Stimulated activated CD8-positive, alpha-beta memory T cell treated with anti-CD3 and anti-CD28 coated beads, Interleukin-4, amount 100 ng/mL, for 1 hour (primary cell): ENCODE data around the gene KRTAP12-3.
"Not testable (repeated sequence)": the region's sequence is repeated elsewhere in the genome, so short reads cannot be mapped to it uniquely, and the experiment has no call there.

ENCODE experiments used
- DNase-seq, 2 donors: peaks; one replicate each; pipeline ENCODE4 v3.0.0-alpha.2; 2020; ENCODE audit warnings: low read depth in 2 of 2, low spot score in 1 of 2

The KRTAP12-3 gene

GRCh38 chr21:44657635-44658540 lies at the start of gene KRTAP12-3:
KRTAP12-3 (plus strand) TSS chr21:44657932; CDS start chr21:44657980, 48 bp downstream.
- peak in 1 of 2 donors; percentile 17 for DNase-seq

- no peak for DNase-seq
These were observed 48.5 kb upstream of the KRTAP12-3 start for GRCh38 chr21:44609193-44609592.

GRCh38 chr21:44610157-44610843 lies 47.4 kb upstream of the KRTAP12-3 start:
- DNase-seq, result not testable (repeated sequence)

GRCh38 chr21:44611551-44611950 lies 46.2 kb upstream of the KRTAP12-3 start:
- no peak for DNase-seq

- no peak for DNase-seq
These were observed 45.7 kb upstream of the KRTAP12-3 start, which contains the start of gene KRTAP10-8 for GRCh38 chr21:44612029-44612486. KRTAP10-8 (plus strand) TSS chr21:44612079; CDS start chr21:44612101, 22 bp downstream.

- no peak for DNase-seq
These were observed 45.0 kb upstream of the KRTAP12-3 start for GRCh38 chr21:44612669-44613229.

GRCh38 chr21:44613386-44614155 lies 44.2 kb upstream of the KRTAP12-3 start:
- no peak for DNase-seq

- no peak for DNase-seq
These were observed 43.5 kb upstream of the KRTAP12-3 start for GRCh38 chr21:44614161-44614631.

- DNase-seq, result no peak
These were observed 42.8 kb upstream of the KRTAP12-3 start for GRCh38 chr21:44614961-44615391.

GRCh38 chr21:44615466-44615865 lies 42.3 kb upstream of the KRTAP12-3 start:
- no peak for DNase-seq

GRCh38 chr21:44615911-44616590 lies 41.7 kb upstream of the KRTAP12-3 start:
- DNase-seq, result no peak

- no peak for DNase-seq
These were observed 41.2 kb upstream of the KRTAP12-3 start for GRCh38 chr21:44616591-44616926.

- no peak for DNase-seq
These were observed 40.6 kb upstream of the KRTAP12-3 start for GRCh38 chr21:44617071-44617501.

- DNase-seq, result no peak
These were observed 39.2 kb upstream of the KRTAP12-3 start for GRCh38 chr21:44618504-44618903.

- peak in 1 of 2 donors; percentile 34 for DNase-seq
These were observed 38.8 kb upstream of the KRTAP12-3 start for GRCh38 chr21:44618909-44619308.

- DNase-seq, result no peak
These were observed 37.8 kb upstream of the KRTAP12-3 start for GRCh38 chr21:44619886-44620285.

GRCh38 chr21:44623575-44623974 lies 34.2 kb upstream of the KRTAP12-3 start:
- no peak for DNase-seq

GRCh38 chr21:44625756-44626155 lies 32.0 kb upstream of the KRTAP12-3 start:
- no peak for DNase-seq

- no peak for DNase-seq
These were observed 31.5 kb upstream of the KRTAP12-3 start for GRCh38 chr21:44626262-44626661.

- no peak for DNase-seq
These were observed 31.0 kb upstream of the KRTAP12-3 start, which contains the start of gene KRTAP10-9 for GRCh38 chr21:44626673-44627143. KRTAP10-9 (plus strand) TSS chr21:44627093; CDS start chr21:44627172, 79 bp downstream.
